ENCODE measurements around the gene MMP12. TPM values are rescaled to one million over a fixed set of nuclear protein-coding genes. Genes with fewer than 3 reads are reported as not detected.

MMP12 gene
- total RNA-seq, 4 donors from 2014 or later: not detected

GRCh38 chr11:102830001-102830727 is 44.6 kb downstream of the MMP12 start:
- ATAC-seq: no peak
- TF ChIP-seq POLR2AphosphoS5 (IDR thresholded peaks at IDR 0.05) (no peak), POLR2A (IDR thresholded peaks at IDR 0.05) (no peak), CTCF (IDR thresholded peaks at IDR 0.05) (no peak), EP300 (IDR thresholded peaks at IDR 0.05) (no peak)
- Histone ChIP-seq H3K36me3 (no peaks in the 10 kb centered on the region), H3K4me1 (no peaks in the 10 kb centered on the region), H3K9me3 (no peaks in the 10 kb centered on the region), H3K4me3 (no peak overlapping the region), H3K27me3 (peaks cover 7% of the 10 kb centered on the region), H3K27ac (no peak overlapping the region)
- 85% methylated on average over 3 to 5 of the region's 5 CpGs for WGBS, 2 donors (ENCODE audit: low coverage in 1 of 2)

- Histone ChIP-seq H3K4me3 (no peak overlapping the region), H3K4me1 (no peaks in the 10 kb centered on the region), H3K27me3 (peaks cover 7% of the 10 kb centered on the region), H3K27ac (no peak overlapping the region), H3K36me3 (no peaks in the 10 kb centered on the region), H3K9me3 (no peaks in the 10 kb centered on the region)
- no peak for ATAC-seq
- TF ChIP-seq POLR2AphosphoS5 (IDR thresholded peaks at IDR 0.05): no peak
- no peak for TF ChIP-seq EP300 (IDR thresholded peaks at IDR 0.05)
- no peak for TF ChIP-seq POLR2A (IDR thresholded peaks at IDR 0.05)
- TF ChIP-seq CTCF (IDR thresholded peaks at IDR 0.05): no peak
- 65 to 82% methylated on average over 4 to 5 of the region's 6 CpGs for WGBS, 2 donors (ENCODE audit: low coverage in 1 of 2)
Observed at GRCh38 chr11:102829316-102830000, 45.3 kb downstream of the MMP12 start.

- WGBS, 2 donors (ENCODE audit: low coverage in 1 of 2): 87 to 89% methylated on average over 1 of the region's 1 CpG
- no peak for TF ChIP-seq EP300 (IDR thresholded peaks at IDR 0.05)
- no peak for TF ChIP-seq POLR2A (IDR thresholded peaks at IDR 0.05)
- no peak for TF ChIP-seq POLR2AphosphoS5 (IDR thresholded peaks at IDR 0.05)
- TF ChIP-seq CTCF (IDR thresholded peaks at IDR 0.05): no peak
- H3K4me3 ChIP-seq: no peak overlapping the region
Observed at GRCh38 chr11:102824556-102824955, 50.2 kb downstream of the MMP12 start.

GRCh38 chr11:102819491-102819890 is 55.3 kb downstream of the MMP12 start:
- Histone ChIP-seq H3K36me3 (no peaks in the 10 kb centered on the region), H3K9me3 (no peaks in the 10 kb centered on the region), H3K4me3 (no peak overlapping the region), H3K27ac (no peak overlapping the region), H3K27me3 (no peaks in the 10 kb centered on the region), H3K4me1 (no peaks in the 10 kb centered on the region)
- ATAC-seq: no peak
- no CpG with 5 or more reads among the region's 6 CpGs for WGBS, 2 donors (ENCODE audit: low coverage in 1 of 2)
- no peak for TF ChIP-seq EP300 (IDR thresholded peaks at IDR 0.05)
- no peak for TF ChIP-seq POLR2AphosphoS5 (IDR thresholded peaks at IDR 0.05)
- TF ChIP-seq CTCF (IDR thresholded peaks at IDR 0.05): no peak
- TF ChIP-seq POLR2A (IDR thresholded peaks at IDR 0.05): no peak

More at GRCh38 chr11:102824556-102824955, 50.2 kb downstream of the MMP12 start:
- Histone ChIP-seq H3K27me3 (no peaks in the 10 kb centered on the region), H3K9me3 (no peaks in the 10 kb centered on the region), H3K36me3 (no peaks in the 10 kb centered on the region), H3K4me1 (no peaks in the 10 kb centered on the region), H3K27ac (no peak overlapping the region)
- ATAC-seq: no peak

GRCh38 chr11:102813484-102813883 is 61.3 kb downstream of the MMP12 start:
- no peak for ATAC-seq
- Histone ChIP-seq H3K27ac (no peak overlapping the region), H3K9me3 (no peaks in the 10 kb centered on the region), H3K27me3 (no peaks in the 10 kb centered on the region), H3K4me1 (no peaks in the 10 kb centered on the region), H3K36me3 (no peaks in the 10 kb centered on the region), H3K4me3 (no peak overlapping the region)
- 83% methylated on average over 1 of the region's 1 CpG; no CpG with 5 or more reads in 1 of the 2 donors for WGBS, 2 donors (ENCODE audit: low coverage in 1 of 2)
- no peak for TF ChIP-seq CTCF (IDR thresholded peaks at IDR 0.05)
- TF ChIP-seq POLR2AphosphoS5 (IDR thresholded peaks at IDR 0.05): no peak
- no peak for TF ChIP-seq POLR2A (IDR thresholded peaks at IDR 0.05)
- TF ChIP-seq EP300 (IDR thresholded peaks at IDR 0.05): no peak
